K562 (cell line): Measurements from ENCODE around the gene SYT7. TPM values are rescaled to one million over a fixed set of nuclear protein-coding genes. Genes with fewer than 3 reads are reported as not detected.

Experiments used
- ATAC-seq: fragments of 200-7000 bp; cut with Tn5 transposase; 3 replicates; pipeline ENCODE4 v1.9.1; 2020; ENCODE audit warnings: moderate library complexity
- BruUV-seq: library from RNA; stranded (reverse); fragments of 400-500 nt; replicated peaks from 2 replicates; lab custom pipeline; 2021; lab: Mats Ljungman, UMichigan
- CTCF ChIA-PET: fragments of 300-600 bp; formaldehyde crosslinking; extraction: SDS; loops from one replicate; lab custom pipeline; 2021; ENCODE audit warnings: low intra/inter-chr PET ratio; lab: Yijun Ruan, JAX
- POLR2A ChIA-PET: fragments of 300-600, 350-650 bp; sonication (Branson Sonifier 250); formaldehyde crosslinking; extraction: SDS; loops from one replicate; lab custom pipeline; 2021; ENCODE audit warnings: antibody characterized with exemption, inconsistent platforms; lab: Yijun Ruan, JAX
- DNase-seq, 4 experiments: peaks; one replicate each; pipeline versions ENCODE4 v3.0.0 to v3.0.0-alpha.2; 2011 to 2018; ENCODE audit warnings: low spot score in 3 of 4, mixed read lengths in 3 of 4; ENCODE audit errors: extremely low read depth in 1 of 4
- FAIRE-seq: peaks from 2 replicates; lab custom pipeline; 2011; peaks lifted over from hg19 to GRCh38; lab: Jason Lieb, UNC
- H2AFZ ChIP-seq: 2 replicates; pipeline ENCODE4 v1.6.0; 2011; ENCODE audit warnings: low read depth, low read length, control low read depth, inconsistent platforms
- H3K27ac ChIP-seq: fragments of 200-600 bp; 3 replicates; pipeline ENCODE4 v1.8.0; 2011; ENCODE audit warnings: low read depth, mild to moderate bottlenecking, control low read depth, inconsistent platforms, low read length, moderate library complexity, mixed read lengths; ENCODE audit errors: extremely low read depth
- H3K27me3 ChIP-seq, 2 experiments: fragments of 300-600 bp in 1 of 2; 2 replicates in 1 of 2; 3 replicates in 1 of 2; pipeline versions ENCODE4 v1.6.0 to v1.8.0; 2011; ENCODE audit warnings: inconsistent platforms in 2 of 2, low read length in 2 of 2, mild to moderate bottlenecking in 1 of 2, mixed read lengths in 1 of 2, moderate library complexity in 1 of 2; ENCODE audit not compliant: control insufficient read depth in 2 of 2, insufficient read depth in 2 of 2
- H3K36me3 ChIP-seq: fragments of 300-600 bp; 3 replicates; pipeline ENCODE4 v1.8.0; 2011; ENCODE audit warnings: mild to moderate bottlenecking, low read length, inconsistent platforms; ENCODE audit not compliant: control insufficient read depth, insufficient read depth
- H3K4me1 ChIP-seq, 2 experiments: fragments of 200-600 bp in 1 of 2; replicated peaks in 1 of 2; 2 replicates in 1 of 2; 3 replicates in 1 of 2; pipeline versions ENCODE4 v1.5.1 to v1.8.0; 2011; ENCODE audit warnings: inconsistent platforms in 2 of 2, low read length in 2 of 2, mild to moderate bottlenecking in 1 of 2, mixed read lengths in 1 of 2, moderate library complexity in 1 of 2; ENCODE audit not compliant: control insufficient read depth in 2 of 2, insufficient read depth in 2 of 2
- H3K4me2 ChIP-seq: 2 replicates; pipeline ENCODE4 v1.6.1; 2011; ENCODE audit warnings: low read length, control low read depth, inconsistent platforms, mixed read lengths; ENCODE audit not compliant: insufficient read depth
- H3K4me3 ChIP-seq: fragments of 200-600 bp; sonication (generic), shearing (Covaris generic); 2 replicates; pipeline ENCODE4 v1.5.1; 2016; ENCODE audit warnings: control low read depth, inconsistent platforms
- H3K79me2 ChIP-seq: fragments of 200-600 bp; 3 replicates; pipeline ENCODE4 v1.8.0; 2011; ENCODE audit warnings: low read length, inconsistent platforms; ENCODE audit not compliant: control insufficient read depth, insufficient read depth
- H3K9ac ChIP-seq, 2 experiments: 2 replicates each; pipeline versions ENCODE4 v1.6.0 to v1.6.1; 2011; ENCODE audit warnings: low read depth in 2 of 2, low read length in 2 of 2, control low read depth in 1 of 2, inconsistent platforms in 1 of 2, mild to moderate bottlenecking in 1 of 2, mixed read lengths in 1 of 2; ENCODE audit not compliant: insufficient read depth in 1 of 2
- H3K9me1 ChIP-seq: one replicate; pipeline ENCODE4 v1.6.0; 2011; ENCODE audit warnings: inconsistent platforms, mild to moderate bottlenecking, low read length, moderate library complexity; ENCODE audit not compliant: control insufficient read depth, insufficient read depth
- H3K9me3 ChIP-seq: replicated peaks from 2 replicates; pipeline ENCODE4 v1.5.1; 2011; ENCODE audit warnings: low read depth, low read length, inconsistent platforms; ENCODE audit not compliant: control insufficient read depth, insufficient read depth
- H4K20me1 ChIP-seq: replicated peaks from 2 replicates; pipeline ENCODE4 v1.6.1; 2011; ENCODE audit warnings: low read length, inconsistent platforms, mixed read lengths; ENCODE audit not compliant: control insufficient read depth, insufficient read depth
- BRCA1 ChIP-seq, 2 experiments: fragments of 450-650 bp in 1 of 2; sonication (generic) in 1 of 2; formaldehyde crosslinking in 1 of 2; IDR thresholded peaks; 2 replicates each; pipeline versions ENCODE4 v1.5.0 to v1.6.1; 2017 to 2020; ENCODE audit warnings: mild to moderate bottlenecking in 1 of 2, missing genetic modification reagents in 1 of 2
- GTF2E2 ChIP-seq: fragments of 200-800 bp; sonication (Bioruptor generic); IDR thresholded peaks from 2 replicates; pipeline ENCODE4 v1.6.1; 2016; ENCODE audit warnings: missing genetic modification characterization, missing compliant biosample characterization
- NRF1 ChIP-seq, 2 experiments: fragments of 450-650 bp; IDR thresholded peaks in 1 of 2; conservative IDR thresholded peaks in 1 of 2; 2 replicates each; pipeline ENCODE4 v1.6.1; 2014; ENCODE audit warnings: mild to moderate bottlenecking in 2 of 2
- POU5F1 ChIP-seq: fragments of 150-350 bp; IDR thresholded peaks from 2 replicates; pipeline ENCODE4 v1.6.1; 2014; ENCODE audit warnings: borderline replicate concordance, low read length, low read depth, mild to moderate bottlenecking; ENCODE audit not compliant: partially characterized antibody
- SNRNP70 ChIP-seq: fragments of 200-400 bp; formaldehyde crosslinking; optimal IDR thresholded peaks from 2 replicates; pipeline ENCODE3; 2017; ENCODE audit warnings: low read depth, low read length
- STAT5B ChIP-seq: fragments of 250-450 bp; sonication (Bioruptor Pico); IDR thresholded peaks from 2 replicates; pipeline ENCODE4 v1.8.0; 2021; ENCODE audit warnings: mild to moderate bottlenecking, inconsistent platforms
- TBP ChIP-seq: optimal IDR thresholded peaks from 2 replicates; pipeline ENCODE3; 2011; ENCODE audit warnings: low read depth, low read length, improper control_type of control experiment
- TGIF2 ChIP-seq: sonication (generic); formaldehyde crosslinking; IDR thresholded peaks from 2 replicates; pipeline ENCODE4 v1.8.1; 2022; ENCODE audit warnings: mild to moderate bottlenecking, missing genetic modification reagents, moderate library complexity
- ZNF584 ChIP-seq: fragments of 200-800 bp; sonication (Bioruptor generic); IDR thresholded peaks from 2 replicates; pipeline ENCODE4 v1.6.1; 2016; ENCODE audit warnings: low read depth, mild to moderate bottlenecking, missing genetic modification characterization, missing compliant biosample characterization
- ZNF668 ChIP-seq: fragments of 250-450 bp; sonication (Bioruptor Pico); IDR thresholded peaks from 2 replicates; pipeline ENCODE4 v1.8.0; 2022; ENCODE audit warnings: mild to moderate bottlenecking, inconsistent platforms
- ZNF699 ChIP-seq: fragments of 250-450 bp; sonication (Bioruptor Pico); IDR thresholded peaks from 2 replicates; pipeline ENCODE4 v1.8.0; 2021; ENCODE audit warnings: mild to moderate bottlenecking, moderate library complexity; ENCODE audit not compliant: insufficient replicate concordance
- WGBS: fragments of 100-300 bp; shearing (Covaris generic); methylation state at CpG from one replicate; pipeline ENCODE4 v1.1.6; 2016; ENCODE audit warnings: low coverage, mixed read lengths; ENCODE audit not compliant: insufficient coverage; ENCODE audit errors: missing lambda C conversion rate; 5-methylcytosine and 5-hydroxymethylcytosine counted together
- in situ Hi-C: fragments of 300-500 bp; cut with MboI; formaldehyde crosslinking; loops from 4 replicates; pipeline ENCODE4 v1.15.0; 2018; ENCODE audit warnings: inconsistent platforms, mixed read lengths
- intact Hi-C: fragments of 100-400 bp; cut with micrococcal nuclease; formaldehyde crosslinking; loops from 2 replicates; pipeline ENCODE4 v1.14.2; 2022
- polyA plus RNA-seq, 8 experiments: library from polyadenylated mRNA; depleted of rRNA in 4 of 8; stranded (reverse) in 5 of 8; unstranded in 3 of 8; fragments of >200 nt; fragmentation: Nextera tagmentation in 2 of 8; fragmentation: Illumina TruSeq in 1 of 8; extraction: Ambion mirVana in 2 of 8; extraction: Trizol in 1 of 8; gene quantifications; 2 replicates each; pipeline versions ENCODE4 v1.2.1 to v1.2.3, GENCODE V29; 2011 to 2014; ENCODE audit warnings: inconsistent platforms in 1 of 8, missing spikeins in 1 of 8
- total RNA-seq, 7 experiments: library from RNA; depleted of rRNA in 6 of 7; stranded (reverse); fragments of >200 nt in 6 of 7; fragmentation: Illumina TruSeq in 2 of 7; extraction: Trizol in 2 of 7; gene quantifications; 2 replicates each; pipeline versions ENCODE4 v1.2.1 to v1.2.3, GENCODE V29; 2011 to 2021; ENCODE audit warnings: low replicate concordance in 1 of 7
- TF ChIP-seq, protein P1 (sequence below): fragments of 450-650 bp; IDR thresholded peaks from 2 replicates; pipeline ENCODE4 v1.7.1; 2018; ENCODE audit warnings: mild to moderate bottlenecking, low read depth; ENCODE audit not compliant: partially characterized antibody
- TF ChIP-seq, protein P2 (sequence below): fragments of 450-650 bp; IDR thresholded peaks from 2 replicates; pipeline ENCODE4 v1.6.1; 2016; ENCODE audit warnings: borderline replicate concordance
- TF ChIP-seq, protein P3 (sequence below): sonication (generic); formaldehyde crosslinking; IDR thresholded peaks from 2 replicates; pipeline ENCODE4 v1.4.0; 2020; ENCODE audit warnings: mild to moderate bottlenecking, missing genetic modification reagents

Gene SYT7
- total and polyA plus RNA-seq, 9 of the 15 experiments (the other 6 are each of a cell fraction or from before 2014, with no cell fraction given), result 0.01 to 0.51 (median 0.16) TPM; not detected in 1

DNA sequence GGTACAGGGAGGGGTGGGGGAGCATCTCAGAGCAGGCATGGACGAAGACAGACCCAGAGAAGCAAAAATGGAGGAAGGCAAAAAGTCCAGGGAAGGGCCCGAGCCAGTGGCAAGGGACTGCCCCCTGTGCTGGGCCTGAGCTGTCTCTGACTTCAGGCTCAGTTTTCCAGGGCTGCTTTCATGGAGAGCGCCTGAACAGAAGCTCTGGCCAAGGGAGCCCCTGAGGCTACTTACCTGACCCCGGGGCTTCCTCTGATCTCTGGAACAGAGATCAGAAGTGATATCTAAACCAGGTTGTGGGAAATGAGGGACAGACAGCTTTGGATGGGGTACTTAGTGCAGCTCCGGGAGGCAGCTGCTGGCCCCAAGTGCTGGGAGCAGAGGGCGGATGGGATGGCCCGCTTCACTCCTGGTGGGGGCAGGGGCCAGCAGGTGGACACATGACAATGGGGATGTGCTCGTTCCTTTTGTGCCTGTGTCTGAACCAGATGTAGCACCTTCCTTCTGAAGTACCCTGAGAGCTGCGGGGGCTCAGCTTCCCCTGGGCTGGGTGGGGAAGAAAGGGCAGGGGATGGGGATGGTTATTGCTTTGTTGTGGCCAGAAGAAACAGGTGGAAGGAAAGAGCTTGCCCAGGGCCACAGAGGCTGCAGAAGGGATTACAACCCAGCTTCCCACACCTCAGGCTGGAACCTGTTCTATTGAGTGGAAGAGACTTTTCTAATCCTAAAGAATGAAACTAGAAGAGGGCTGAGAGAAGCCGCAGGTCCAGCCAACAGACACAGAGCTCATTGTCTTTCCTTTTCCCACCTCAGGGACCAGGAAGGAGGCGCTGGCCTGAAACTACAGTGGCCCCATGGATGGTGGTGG is 66.6 kb downstream of the SYT7 start:
- Histone ChIP-seq H3K9ac (no peak overlapping the region), H3K9me1 (no peaks in the 10 kb centered on the region), H3K4me1 (peaks cover 0 to 24% of the 10 kb centered on the region in 2 experiments), H3K4me2 (no peak overlapping the region), H3K9me3 (no peaks in the 10 kb centered on the region), H4K20me1 (peaks cover 3% of the 10 kb centered on the region; the same call in 1 of the 2 replicates), H3K36me3 (no peaks in the 10 kb centered on the region), H3K4me3 (no peak overlapping the region), H3K27ac (no peak overlapping the region), H3K79me2 (no peaks in the 10 kb centered on the region), H2AFZ (no peak overlapping the region), H3K27me3 (peaks cover 16 to 60% of the 10 kb centered on the region in 2 experiments; a peak in 4 of 5 replicates)
- intact Hi-C loops, result no loop called here
- 6% methylated on average over 11 of the region's 11 CpGs for WGBS
- DNase-seq (no peak), ATAC-seq (no peak), FAIRE-seq (no peak)
- CTCF ChIA-PET, result interaction anchor here (0.6 kb wide), 1 partner anchor 35 kb away, joined by 3 read pairs; no protein-coding TSS in a partner anchor
- in situ Hi-C loops, result no loop called here
- BruUV-seq, result no TSS peak
- POLR2A ChIA-PET, result interaction anchor here (0.6 to 1.2 kb wide), 2 partner anchors 12 to 95 kb away, joined by 3 to 4 read pairs; no protein-coding TSS in a partner anchor
- TF ChIP-seq POU5F1, result no peak
- no peak for TF ChIP-seq NRF1 (conservative IDR thresholded peaks at IDR 0.05 in 1 of 2, IDR thresholded peaks at IDR 0.05 in 1 of 2)
- no peak for TF ChIP-seq GTF2E2 (tag)
- TF ChIP-seq, protein P1, sequence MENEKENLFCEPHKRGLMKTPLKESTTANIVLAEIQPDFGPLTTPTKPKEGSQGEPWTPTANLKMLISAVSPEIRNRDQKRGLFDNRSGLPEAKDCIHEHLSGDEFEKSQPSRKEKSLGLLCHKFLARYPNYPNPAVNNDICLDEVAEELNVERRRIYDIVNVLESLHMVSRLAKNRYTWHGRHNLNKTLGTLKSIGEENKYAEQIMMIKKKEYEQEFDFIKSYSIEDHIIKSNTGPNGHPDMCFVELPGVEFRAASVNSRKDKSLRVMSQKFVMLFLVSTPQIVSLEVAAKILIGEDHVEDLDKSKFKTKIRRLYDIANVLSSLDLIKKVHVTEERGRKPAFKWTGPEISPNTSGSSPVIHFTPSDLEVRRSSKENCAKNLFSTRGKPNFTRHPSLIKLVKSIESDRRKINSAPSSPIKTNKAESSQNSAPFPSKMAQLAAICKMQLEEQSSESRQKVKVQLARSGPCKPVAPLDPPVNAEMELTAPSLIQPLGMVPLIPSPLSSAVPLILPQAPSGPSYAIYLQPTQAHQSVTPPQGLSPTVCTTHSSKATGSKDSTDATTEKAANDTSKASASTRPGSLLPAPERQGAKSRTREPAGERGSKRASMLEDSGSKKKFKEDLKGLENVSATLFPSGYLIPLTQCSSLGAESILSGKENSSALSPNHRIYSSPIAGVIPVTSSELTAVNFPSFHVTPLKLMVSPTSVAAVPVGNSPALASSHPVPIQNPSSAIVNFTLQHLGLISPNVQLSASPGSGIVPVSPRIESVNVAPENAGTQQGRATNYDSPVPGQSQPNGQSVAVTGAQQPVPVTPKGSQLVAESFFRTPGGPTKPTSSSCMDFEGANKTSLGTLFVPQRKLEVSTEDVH, result no peak
- TF ChIP-seq TBP, result no peak
- TF ChIP-seq SNRNP70, result no peak
- TF ChIP-seq, protein P2, sequence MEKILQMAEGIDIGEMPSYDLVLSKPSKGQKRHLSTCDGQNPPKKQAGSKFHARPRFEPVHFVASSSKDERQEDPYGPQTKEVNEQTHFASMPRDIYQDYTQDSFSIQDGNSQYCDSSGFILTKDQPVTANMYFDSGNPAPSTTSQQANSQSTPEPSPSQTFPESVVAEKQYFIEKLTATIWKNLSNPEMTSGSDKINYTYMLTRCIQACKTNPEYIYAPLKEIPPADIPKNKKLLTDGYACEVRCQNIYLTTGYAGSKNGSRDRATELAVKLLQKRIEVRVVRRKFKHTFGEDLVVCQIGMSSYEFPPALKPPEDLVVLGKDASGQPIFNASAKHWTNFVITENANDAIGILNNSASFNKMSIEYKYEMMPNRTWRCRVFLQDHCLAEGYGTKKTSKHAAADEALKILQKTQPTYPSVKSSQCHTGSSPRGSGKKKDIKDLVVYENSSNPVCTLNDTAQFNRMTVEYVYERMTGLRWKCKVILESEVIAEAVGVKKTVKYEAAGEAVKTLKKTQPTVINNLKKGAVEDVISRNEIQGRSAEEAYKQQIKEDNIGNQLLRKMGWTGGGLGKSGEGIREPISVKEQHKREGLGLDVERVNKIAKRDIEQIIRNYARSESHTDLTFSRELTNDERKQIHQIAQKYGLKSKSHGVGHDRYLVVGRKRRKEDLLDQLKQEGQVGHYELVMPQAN, result no peak
- TF ChIP-seq, protein P3, sequence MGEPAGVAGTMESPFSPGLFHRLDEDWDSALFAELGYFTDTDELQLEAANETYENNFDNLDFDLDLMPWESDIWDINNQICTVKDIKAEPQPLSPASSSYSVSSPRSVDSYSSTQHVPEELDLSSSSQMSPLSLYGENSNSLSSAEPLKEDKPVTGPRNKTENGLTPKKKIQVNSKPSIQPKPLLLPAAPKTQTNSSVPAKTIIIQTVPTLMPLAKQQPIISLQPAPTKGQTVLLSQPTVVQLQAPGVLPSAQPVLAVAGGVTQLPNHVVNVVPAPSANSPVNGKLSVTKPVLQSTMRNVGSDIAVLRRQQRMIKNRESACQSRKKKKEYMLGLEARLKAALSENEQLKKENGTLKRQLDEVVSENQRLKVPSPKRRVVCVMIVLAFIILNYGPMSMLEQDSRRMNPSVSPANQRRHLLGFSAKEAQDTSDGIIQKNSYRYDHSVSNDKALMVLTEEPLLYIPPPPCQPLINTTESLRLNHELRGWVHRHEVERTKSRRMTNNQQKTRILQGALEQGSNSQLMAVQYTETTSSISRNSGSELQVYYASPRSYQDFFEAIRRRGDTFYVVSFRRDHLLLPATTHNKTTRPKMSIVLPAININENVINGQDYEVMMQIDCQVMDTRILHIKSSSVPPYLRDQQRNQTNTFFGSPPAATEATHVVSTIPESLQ, result no peak
- no peak for TF ChIP-seq ZNF584 (CRISPR knock-in tag)
- no peak for TF ChIP-seq ZNF668
- no peak for TF ChIP-seq BRCA1 (IDR thresholded peaks at IDR 0.05)
- TF ChIP-seq BRCA1 (CRISPR knock-in tag; IDR thresholded peaks at IDR 0.05), result no peak
- TF ChIP-seq ZNF699 (CRISPR knock-in tag), result no peak
- TF ChIP-seq TGIF2, result no peak
- TF ChIP-seq STAT5B (CRISPR knock-in tag), result no peak
